Breast epithelium (tissue), 4 donors: ENCODE data around the gene PDE1C. TPM values are rescaled to one million over a fixed set of nuclear protein-coding genes. Genes with fewer than 3 reads are reported as not detected.

ENCODE experiments used
- DNase-seq, 2 donors: peaks; one replicate each; pipeline ENCODE4 v3.0.0-alpha.2; 2019; ENCODE audit warnings: low spot score in 2 of 2
- H3K27ac ChIP-seq, 2 donors: fragments of 200-600 bp; sonication (generic) in 1 of 2; one replicate each; pipeline ENCODE4 v1.5.1; 2016 to 2019; ENCODE audit warnings: mild to moderate bottlenecking in 1 of 2
- H3K27me3 ChIP-seq, 2 donors: fragments of 200-600 bp; sonication (generic) in 1 of 2; one replicate each; pipeline versions ENCODE4 v1.5.1 to v1.6.0; 2017 to 2019; ENCODE audit warnings: control low read depth in 1 of 2, mild to moderate bottlenecking in 1 of 2
- H3K36me3 ChIP-seq: fragments of 200-600 bp; one replicate; pipeline ENCODE4 v1.5.1; 2019
- H3K4me1 ChIP-seq, 2 donors: fragments of 200-600 bp; sonication (generic); one replicate each; pipeline ENCODE4 v1.5.1; 2016 to 2019; ENCODE audit warnings: control low read depth in 1 of 2
- H3K4me3 ChIP-seq, 3 donors: fragments of 200-600 bp; sonication (generic); 1 replicate in 2 of 3; 2 replicates in 1 of 3; pipeline ENCODE4 v1.5.1; 2016 to 2019; ENCODE audit warnings: mild to moderate bottlenecking in 3 of 3, moderate library complexity in 2 of 3
- H3K9me3 ChIP-seq, 2 donors: fragments of 200-600 bp; sonication (generic) in 1 of 2; one replicate each; pipeline ENCODE4 v1.5.1; 2016 to 2019; ENCODE audit warnings: control low read depth in 1 of 2
- CTCF ChIP-seq, 3 donors: fragments of 450-650 bp; IDR thresholded peaks; one replicate each; pipeline ENCODE4 v1.5.1; 2016 to 2017; ENCODE audit warnings: antibody characterized with exemption in 3 of 3, mild to moderate bottlenecking in 3 of 3, moderate library complexity in 3 of 3
- POLR2A ChIP-seq: fragments of 450-650 bp; IDR thresholded peaks from one replicate; pipeline ENCODE4 v1.6.1; 2016; ENCODE audit warnings: antibody characterized with exemption, mild to moderate bottlenecking, moderate library complexity
- POLR2AphosphoS5 ChIP-seq, 3 donors: sonication (generic); formaldehyde crosslinking; IDR thresholded peaks; one replicate each; pipeline ENCODE4 v1.6.1; 2017; ENCODE audit warnings: antibody characterized with exemption in 3 of 3
- intact Hi-C: fragments of 100-400 bp; cut with DNase I; formaldehyde crosslinking; loops from one replicate; pipeline ENCODE4 v1.15.1; 2023; ENCODE audit warnings: low total_unique reads
- total RNA-seq, 3 donors: library from RNA; depleted of rRNA; stranded (reverse); fragments of >200 nt; gene quantifications; one replicate each; pipeline ENCODE4 v1.1.0, GENCODE V29; 2016

The PDE1C gene
- total RNA-seq, 3 donors from 2014 or later, result 3.2 to 30.1 (median 18.7) TPM

GRCh38 chr7:31910191-31910590 lies 160.0 kb downstream of the PDE1C start:
- H3K4me1 ChIP-seq, result no peaks in the 10 kb centered on the region
- no peaks in the 10 kb centered on the region for H3K36me3 ChIP-seq
- H3K27ac ChIP-seq, result no peak overlapping the region
- H3K9me3 ChIP-seq, result no peaks in the 10 kb centered on the region
- DNase-seq, result no peak
- TF ChIP-seq POLR2A (no peak), POLR2AphosphoS5 (IDR thresholded peaks at IDR 0.05) (no peak), CTCF (IDR thresholded peaks at IDR 0.05) (no peak)
- H3K27me3 ChIP-seq, result no peaks in the 10 kb centered on the region
- intact Hi-C loops, result no loop called here
- no peak overlapping the region for H3K4me3 ChIP-seq

- Histone ChIP-seq H3K4me1 (no peaks in the 10 kb centered on the region), H3K9me3 (no peaks in the 10 kb centered on the region), H3K36me3 (no peaks in the 10 kb centered on the region), H3K4me3 (no peak overlapping the region), H3K27ac (no peak overlapping the region), H3K27me3 (no peaks in the 10 kb centered on the region)
- no peak for DNase-seq
- intact Hi-C loops, result no loop called here
- TF ChIP-seq POLR2A, result no peak
- no peak for TF ChIP-seq POLR2AphosphoS5 (IDR thresholded peaks at IDR 0.05)
These were observed 163.6 kb downstream of the PDE1C start for GRCh38 chr7:31906479-31907171.

GRCh38 chr7:31903962-31904361 lies 166.2 kb downstream of the PDE1C start:
- H3K4me3 ChIP-seq, result no peak overlapping the region
- H3K9me3 ChIP-seq, result no peaks in the 10 kb centered on the region
- H3K27ac ChIP-seq, result no peak overlapping the region
- H3K36me3 ChIP-seq, result no peaks in the 10 kb centered on the region
- no peak for TF ChIP-seq POLR2A
- no peak for TF ChIP-seq CTCF (IDR thresholded peaks at IDR 0.05)
- TF ChIP-seq POLR2AphosphoS5 (IDR thresholded peaks at IDR 0.05), result no peak
- intact Hi-C loops, result no loop called here
- no peaks in the 10 kb centered on the region for H3K4me1 ChIP-seq
- H3K27me3 ChIP-seq, result no peaks in the 10 kb centered on the region
- DNase-seq, result no peak

- TF ChIP-seq POLR2A (no peak), POLR2AphosphoS5 (IDR thresholded peaks at IDR 0.05) (no peak), CTCF (IDR thresholded peaks at IDR 0.05) (no peak)
- intact Hi-C loops, result no loop called here
- no peak for DNase-seq
- Histone ChIP-seq H3K4me1 (no peaks in the 10 kb centered on the region), H3K9me3 (no peaks in the 10 kb centered on the region), H3K27me3 (no peaks in the 10 kb centered on the region), H3K4me3 (no peak overlapping the region), H3K36me3 (no peaks in the 10 kb centered on the region), H3K27ac (no peak overlapping the region)
These were observed 170.8 kb downstream of the PDE1C start for GRCh38 chr7:31899356-31899927.

- no peak overlapping the region for H3K4me3 ChIP-seq
- intact Hi-C loops, result no loop called here
- H3K27me3 ChIP-seq, result no peaks in the 10 kb centered on the region
- H3K36me3 ChIP-seq, result no peaks in the 10 kb centered on the region
- H3K4me1 ChIP-seq, result no peaks in the 10 kb centered on the region
- no peak for DNase-seq
- H3K27ac ChIP-seq, result no peak overlapping the region
- H3K9me3 ChIP-seq, result no peaks in the 10 kb centered on the region
- no peak for TF ChIP-seq POLR2A
- TF ChIP-seq CTCF (IDR thresholded peaks at IDR 0.05), result no peak
- TF ChIP-seq POLR2AphosphoS5 (IDR thresholded peaks at IDR 0.05), result no peak
These were observed 173.3 kb downstream of the PDE1C start for GRCh38 chr7:31896925-31897324.
